NT2/D1 (cell line): Measurements from ENCODE around the gene PGGHG.

Experiments
- DNase-seq: peaks from one replicate; pipeline ENCODE4 v3.0.0-alpha.2; 2011; ENCODE audit warnings: low read depth, low spot score
- H3K27me3 ChIP-seq: 2 replicates; pipeline ENCODE4 v1.6.0; 2011; ENCODE audit warnings: mild to moderate bottlenecking; ENCODE audit not compliant: insufficient read length, insufficient read depth
- H3K36me3 ChIP-seq: 2 replicates; pipeline ENCODE4 v1.6.1; 2011; ENCODE audit warnings: mild to moderate bottlenecking, low read length, mixed read lengths; ENCODE audit not compliant: insufficient read depth, insufficient read length
- H3K4me1 ChIP-seq: 2 replicates; pipeline ENCODE4 v1.5.1; 2011; ENCODE audit not compliant: insufficient read depth, insufficient read length
- H3K4me3 ChIP-seq: 2 replicates; pipeline ENCODE4 v1.5.1; 2011; ENCODE audit warnings: low read depth; ENCODE audit not compliant: insufficient read length
- H3K9ac ChIP-seq: 2 replicates; pipeline ENCODE4 v1.6.0; 2011; ENCODE audit warnings: low read depth; ENCODE audit not compliant: insufficient read length
- H3K9me3 ChIP-seq: 2 replicates; pipeline ENCODE4 v1.5.1; 2011; ENCODE audit warnings: mild to moderate bottlenecking, low read length; ENCODE audit not compliant: insufficient read depth
- SUZ12 ChIP-seq: IDR thresholded peaks from 2 replicates; pipeline ENCODE4 v1.6.1; 2011; ENCODE audit not compliant: insufficient read length, insufficient read depth; ENCODE audit errors: extremely low read depth
- YY1 ChIP-seq: IDR thresholded peaks from 2 replicates; pipeline ENCODE4 v1.6.1; 2011; ENCODE audit not compliant: insufficient read length, insufficient read depth
- ZNF274 ChIP-seq: IDR thresholded peaks from 2 replicates; pipeline ENCODE4 v1.6.1; 2011; ENCODE audit warnings: mild to moderate bottlenecking, low read depth, low read length

PGGHG gene

GRCh38 chr11:251550-251949 lies 37.4 kb upstream of the PGGHG start:
- no peaks in the 10 kb centered on the region for H3K4me1 ChIP-seq
- no peaks in the 10 kb centered on the region for H3K27me3 ChIP-seq
- H3K9ac ChIP-seq = no peak overlapping the region
- TF ChIP-seq SUZ12 (no peak), YY1 (no peak), ZNF274 (no peak)
- H3K4me3 ChIP-seq = no peak overlapping the region
- DNase-seq = no peak
- H3K9me3 ChIP-seq = no peaks in the 10 kb centered on the region
- peaks cover 73% of the 10 kb centered on the region for H3K36me3 ChIP-seq

GRCh38 chr11:252666-253065 lies 36.3 kb upstream of the PGGHG start:
- Histone ChIP-seq H3K9ac (no peak overlapping the region), H3K27me3 (no peaks in the 10 kb centered on the region), H3K4me3 (no peak overlapping the region), H3K9me3 (no peaks in the 10 kb centered on the region), H3K4me1 (no peaks in the 10 kb centered on the region), H3K36me3 (peaks cover 63% of the 10 kb centered on the region)
- no peak for TF ChIP-seq SUZ12
- DNase-seq = no peak

DNA sequence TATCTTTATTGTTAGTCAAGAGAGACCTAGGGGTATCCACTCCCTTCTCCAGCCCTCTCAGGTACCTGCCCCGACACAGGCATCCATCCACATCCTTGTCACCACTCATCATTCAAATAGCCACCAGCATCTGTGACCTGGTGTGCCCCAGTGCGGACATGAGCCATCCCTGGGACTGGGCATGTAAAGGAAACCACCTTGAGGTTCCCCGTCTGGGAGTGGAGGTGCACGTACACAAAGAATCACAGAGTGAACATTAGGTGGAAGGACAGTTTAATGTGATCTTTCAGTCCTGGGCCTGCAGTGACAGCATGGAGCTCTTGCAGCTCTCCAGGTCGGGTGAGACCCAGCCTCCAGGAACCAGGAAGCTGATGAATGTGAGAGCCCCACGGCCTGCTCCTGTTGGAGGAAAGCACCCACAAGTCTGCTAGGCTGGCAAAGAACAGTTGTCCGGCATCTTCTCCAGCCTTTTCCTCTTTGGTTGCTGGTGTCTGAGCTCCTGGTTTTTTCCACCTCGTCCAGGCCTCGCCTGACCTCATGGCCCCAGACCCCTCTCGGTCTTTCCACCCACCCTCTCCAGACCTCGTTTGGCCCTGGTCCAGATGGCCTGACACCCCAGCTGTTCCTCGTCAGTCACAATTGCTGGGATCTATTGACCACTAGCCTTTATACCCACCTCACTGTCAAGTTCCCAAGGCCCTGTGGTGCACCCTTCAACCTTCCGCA lies 35.6 kb upstream of the PGGHG start:
- no peaks in the 10 kb centered on the region for H3K4me1 ChIP-seq
- TF ChIP-seq SUZ12 (no peak), YY1 (no peak), ZNF274 (no peak)
- no peak overlapping the region for H3K9ac ChIP-seq
- no peak overlapping the region for H3K4me3 ChIP-seq
- H3K36me3 ChIP-seq = peaks cover 56% of the 10 kb centered on the region
- DNase-seq = no peak
- H3K9me3 ChIP-seq = no peaks in the 10 kb centered on the region
- H3K27me3 ChIP-seq = no peaks in the 10 kb centered on the region

DNA sequence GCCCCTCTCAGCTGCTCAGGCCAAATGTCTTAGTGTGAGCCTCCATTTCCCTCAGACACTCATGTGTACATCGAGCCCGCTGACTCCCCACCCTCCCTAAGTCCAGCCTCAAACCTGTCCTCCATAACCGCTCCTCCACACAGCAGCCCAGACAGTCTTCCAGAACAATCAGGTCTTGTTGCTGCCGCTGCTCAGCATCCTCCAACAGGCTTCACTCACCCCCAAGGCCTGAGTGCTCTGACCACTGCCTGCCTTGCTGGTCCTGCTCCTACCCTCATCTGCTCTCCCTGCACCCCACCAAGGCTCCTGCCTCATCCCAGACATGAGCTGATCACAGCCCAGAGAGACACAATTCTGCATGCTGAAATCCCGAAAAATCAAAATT lies 35.0 kb upstream of the PGGHG start:
- no peak for TF ChIP-seq SUZ12
- no peak for TF ChIP-seq ZNF274
- TF ChIP-seq YY1 = no peak
- DNase-seq = no peak
- Histone ChIP-seq H3K36me3 (peaks cover 51% of the 10 kb centered on the region), H3K4me1 (no peaks in the 10 kb centered on the region), H3K27me3 (no peaks in the 10 kb centered on the region), H3K9me3 (no peaks in the 10 kb centered on the region), H3K9ac (no peak overlapping the region), H3K4me3 (no peak overlapping the region)

DNA sequence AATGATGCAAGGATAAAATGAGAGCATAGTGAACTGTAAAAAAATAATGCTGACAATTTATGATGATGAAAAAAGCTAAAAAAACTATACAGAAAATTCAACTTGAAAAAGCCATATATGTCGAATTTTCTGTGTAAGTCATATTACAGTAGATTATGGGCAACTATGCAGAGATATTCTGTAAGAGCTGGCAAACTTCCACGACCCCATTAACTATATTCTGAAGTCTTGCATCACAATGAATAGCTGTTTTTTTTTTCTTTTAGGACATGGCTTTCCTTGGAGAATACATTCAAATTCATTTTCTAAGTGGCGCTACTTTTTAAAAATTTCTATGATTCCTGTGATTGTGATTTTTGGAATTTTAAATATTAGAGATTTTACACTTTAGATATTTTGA lies 33.8 kb upstream of the PGGHG start:
- H3K27me3 ChIP-seq = no peaks in the 10 kb centered on the region
- H3K9ac ChIP-seq = no peak overlapping the region
- H3K4me1 ChIP-seq = no peaks in the 10 kb centered on the region
- TF ChIP-seq ZNF274 (no peak), SUZ12 (no peak), YY1 (no peak)
- H3K4me3 ChIP-seq = no peak overlapping the region
- no peaks in the 10 kb centered on the region for H3K9me3 ChIP-seq
- peaks cover 39% of the 10 kb centered on the region for H3K36me3 ChIP-seq
- DNase-seq = no peak

GRCh38 chr11:255816-256215 lies 33.1 kb upstream of the PGGHG start:
- Histone ChIP-seq H3K36me3 (peaks cover 32% of the 10 kb centered on the region), H3K27me3 (no peaks in the 10 kb centered on the region), H3K4me3 (no peak overlapping the region), H3K4me1 (no peaks in the 10 kb centered on the region), H3K9ac (no peak overlapping the region), H3K9me3 (no peaks in the 10 kb centered on the region)
- DNase-seq = no peak
- TF ChIP-seq ZNF274 (no peak), SUZ12 (no peak), YY1 (no peak)

GRCh38 chr11:256952-257737 lies 31.8 kb upstream of the PGGHG start:
- no peak overlapping the region for H3K9ac ChIP-seq
- DNase-seq = no peak
- TF ChIP-seq ZNF274 = no peak
- H3K9me3 ChIP-seq = no peaks in the 10 kb centered on the region
- no peak overlapping the region for H3K4me3 ChIP-seq
- H3K36me3 ChIP-seq = peaks cover 19% of the 10 kb centered on the region
- no peaks in the 10 kb centered on the region for H3K4me1 ChIP-seq
- no peaks in the 10 kb centered on the region for H3K27me3 ChIP-seq
